ENCODE results near the gene PIGQ.

Gene PIGQ

DNA sequence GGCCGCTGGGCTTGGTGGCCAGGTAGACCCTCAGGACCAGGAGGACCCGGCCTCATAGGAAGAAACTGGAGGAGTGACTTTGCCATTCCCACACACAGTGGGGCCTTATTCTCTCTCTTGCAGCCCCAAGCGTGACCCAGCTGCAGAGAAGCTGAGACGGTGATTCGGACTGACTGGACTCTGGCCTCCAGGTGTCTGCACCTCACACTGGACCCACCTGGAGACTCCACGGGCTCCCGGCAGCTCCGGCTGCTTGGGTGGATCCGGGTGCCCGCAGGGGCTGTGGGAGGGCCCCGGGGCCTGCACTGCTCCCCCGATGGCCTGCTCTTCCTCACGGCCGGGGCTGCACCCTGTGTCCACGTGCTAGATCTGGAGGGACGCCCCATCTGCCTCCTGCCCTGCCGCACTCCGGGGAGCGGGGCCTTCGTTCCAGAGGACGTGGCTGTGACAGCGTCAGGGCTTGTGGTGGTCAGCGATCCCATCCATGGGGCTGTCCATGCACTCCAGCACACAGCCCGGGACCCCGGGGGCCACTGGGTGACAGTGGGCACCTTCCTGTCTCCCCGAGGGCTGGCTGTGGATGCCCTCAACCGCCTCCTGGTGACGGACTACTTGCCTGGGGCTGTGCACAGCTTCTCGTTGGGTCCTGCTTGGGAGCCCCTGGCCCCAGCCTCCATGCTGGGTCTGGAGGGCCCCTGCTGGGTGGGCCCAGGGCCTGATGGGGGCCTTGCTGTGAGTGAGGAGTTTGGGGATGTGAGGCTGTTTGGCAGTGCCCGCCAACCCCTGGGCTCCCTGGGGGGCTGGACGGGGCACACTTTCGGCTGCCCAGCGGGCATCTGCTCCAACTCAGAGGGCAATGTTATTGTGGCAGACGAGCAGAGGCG, 2.2 kb upstream of the PIGQ start:
- DNase-seq (ENCODE audit: low read depth): no peak

GRCh38 chr16:568401-569258, 1.1 kb upstream of the PIGQ start:
- DNase-seq (ENCODE audit: low read depth): no peak

DNA sequence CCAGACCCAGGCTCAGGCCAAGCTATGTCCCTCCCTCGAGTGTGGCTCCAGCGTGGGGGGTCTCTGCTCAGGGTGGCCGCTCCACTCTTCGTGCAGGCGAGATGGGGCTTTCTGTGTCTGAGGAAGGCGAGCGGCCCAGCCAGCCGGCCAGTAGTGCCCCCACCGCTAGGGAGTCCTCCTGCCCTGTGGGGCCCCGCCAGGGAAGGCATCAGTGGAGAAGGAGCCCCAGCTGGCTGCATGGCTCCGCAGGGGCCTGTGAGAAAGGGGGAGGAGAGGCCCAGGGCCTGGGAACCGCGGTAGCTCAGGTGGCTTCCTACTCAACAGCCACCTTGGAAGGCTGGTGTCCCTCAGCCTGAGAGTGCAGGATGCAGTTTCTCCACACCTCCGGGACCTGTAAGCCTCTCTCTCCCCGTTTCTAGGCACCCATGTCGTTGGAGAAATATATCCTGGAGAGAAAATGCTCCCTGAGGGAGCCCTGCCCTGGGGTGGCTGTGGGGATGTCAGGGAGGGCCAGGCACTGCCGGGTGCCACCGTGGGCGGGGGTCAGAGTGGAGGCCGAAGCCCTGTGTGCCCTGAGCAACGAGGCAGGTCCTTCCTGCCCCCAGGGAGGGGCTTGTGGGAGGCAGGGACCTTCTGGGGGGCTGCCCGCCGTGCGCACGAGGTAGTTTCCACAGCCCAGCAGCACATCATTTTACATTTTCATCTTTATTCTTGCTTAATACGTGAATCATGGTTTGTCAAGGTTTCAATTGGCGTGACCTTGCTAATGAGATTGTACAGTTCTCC, 3.3 kb downstream of the PIGQ start:
- no peak for DNase-seq (ENCODE audit: low read depth)

DNA sequence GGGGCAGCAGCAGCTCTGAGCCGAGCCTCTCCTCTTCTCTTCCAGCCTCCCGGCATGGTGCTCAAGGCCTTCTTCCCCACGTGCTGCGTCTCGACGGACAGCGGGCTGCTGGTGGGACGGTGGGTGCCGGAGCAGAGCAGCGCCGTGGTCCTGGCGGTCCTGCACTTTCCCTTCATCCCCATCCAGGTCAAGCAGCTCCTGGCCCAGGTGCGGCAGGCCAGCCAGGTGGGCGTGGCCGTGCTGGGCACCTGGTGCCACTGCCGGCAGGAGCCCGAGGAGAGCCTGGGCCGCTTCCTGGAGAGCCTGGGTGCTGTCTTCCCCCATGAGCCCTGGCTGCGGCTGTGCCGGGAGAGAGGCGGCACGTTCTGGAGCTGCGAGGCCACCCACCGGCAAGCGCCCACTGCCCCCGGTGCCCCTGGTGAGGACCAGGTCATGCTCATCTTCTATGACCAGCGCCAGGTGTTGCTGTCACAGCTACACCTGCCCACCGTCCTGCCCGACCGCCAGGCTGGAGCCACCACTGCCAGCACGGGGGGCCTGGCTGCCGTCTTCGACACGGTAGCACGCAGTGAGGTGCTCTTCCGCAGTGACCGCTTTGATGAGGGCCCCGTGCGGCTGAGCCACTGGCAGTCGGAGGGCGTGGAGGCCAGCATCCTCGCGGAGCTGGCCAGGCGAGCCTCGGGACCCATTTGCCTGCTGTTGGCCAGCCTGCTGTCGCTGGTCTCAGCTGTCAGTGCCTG, 4.4 kb downstream of the PIGQ start:
- no peak for DNase-seq (ENCODE audit: low read depth)

GRCh38 chr16:575354-576196, 5.8 kb downstream of the PIGQ start:
- DNase-seq (ENCODE audit: low read depth): no peak

- DNase-seq (ENCODE audit: low read depth): no peak
Observed at GRCh38 chr16:576197-576822, 6.5 kb downstream of the PIGQ start.

DNA sequence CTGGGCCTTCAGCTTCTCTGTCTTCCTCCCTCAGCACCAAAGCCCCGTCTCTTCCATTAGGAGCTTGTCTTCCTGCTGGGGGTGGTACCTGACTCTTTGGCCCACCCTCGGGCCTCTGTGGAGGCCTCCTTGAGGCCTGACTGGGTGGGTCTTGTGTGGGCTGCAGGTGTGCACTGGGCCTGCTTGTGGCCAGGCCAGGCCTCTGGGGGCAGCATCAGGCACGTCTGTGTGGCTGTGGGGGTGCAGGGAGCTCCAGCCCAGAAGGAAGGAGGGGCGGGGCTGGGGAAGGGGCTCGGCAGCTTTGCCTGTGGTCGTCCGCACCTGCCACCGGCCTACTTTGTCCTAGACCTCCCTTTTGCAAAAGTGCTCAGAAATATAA, 7.0 kb downstream of the PIGQ start:
- no peak for DNase-seq (ENCODE audit: low read depth)

- DNase-seq (ENCODE audit: low read depth): no peak
Observed at GRCh38 chr16:577796-578195, 8.0 kb downstream of the PIGQ start.

DNA sequence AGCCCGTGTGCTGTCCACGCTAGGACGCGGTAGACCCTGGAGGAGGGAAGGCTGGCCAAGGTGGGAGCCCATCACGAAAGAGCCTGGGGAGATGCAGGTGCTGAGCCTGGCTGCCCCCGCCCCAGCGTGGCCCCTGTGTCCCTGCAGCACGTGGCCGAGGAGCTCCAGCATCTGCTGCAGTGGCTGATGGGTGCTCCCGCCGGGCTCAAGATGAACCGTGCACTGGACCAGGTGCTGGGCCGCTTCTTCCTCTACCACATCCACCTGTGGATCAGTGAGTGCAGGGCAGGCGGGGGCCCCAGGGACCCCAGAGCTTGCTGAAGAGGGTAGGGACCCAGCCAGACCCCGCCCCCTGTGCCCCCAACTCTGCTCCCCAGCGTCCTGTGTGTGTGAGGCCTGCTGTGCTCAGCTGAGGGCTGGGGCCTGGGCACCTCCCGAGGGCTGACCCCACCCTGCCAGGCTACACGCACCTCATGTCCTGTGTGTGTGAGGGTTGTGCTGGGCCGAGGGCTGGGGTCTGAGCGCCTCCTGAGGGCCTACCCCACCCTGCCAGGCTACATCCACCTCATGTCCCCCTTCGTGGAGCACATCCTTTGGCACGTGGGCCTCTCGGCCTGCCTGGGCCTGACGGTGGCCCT, 8.6 kb downstream of the PIGQ start:
- DNase-seq (ENCODE audit: low read depth): no peak

DNA sequence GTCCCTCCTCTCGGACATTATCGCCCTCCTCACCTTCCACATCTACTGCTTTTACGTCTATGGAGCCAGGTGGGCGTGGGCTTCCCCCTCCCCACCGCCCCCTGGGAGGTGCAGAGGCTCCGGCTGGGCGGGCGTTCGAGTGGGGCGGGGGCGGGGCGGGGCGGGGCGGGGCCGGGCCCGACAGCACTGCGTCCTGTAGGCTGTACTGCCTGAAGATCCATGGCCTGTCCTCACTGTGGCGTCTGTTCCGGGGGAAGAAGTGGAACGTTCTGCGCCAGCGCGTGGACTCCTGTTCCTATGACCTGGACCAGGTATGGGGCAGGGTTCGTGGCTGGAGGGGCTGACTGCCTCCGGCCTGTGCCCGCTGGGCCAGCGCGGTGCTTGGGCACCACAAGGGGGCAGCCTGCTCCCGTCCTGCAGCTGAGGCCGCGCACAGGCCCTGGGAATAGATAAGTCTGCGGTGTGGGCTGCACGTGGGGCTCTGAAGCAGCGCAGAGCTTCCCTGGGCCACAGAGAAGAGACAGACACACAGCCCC, 9.2 kb downstream of the PIGQ start:
- DNase-seq (ENCODE audit: low read depth): no peak

DNA sequence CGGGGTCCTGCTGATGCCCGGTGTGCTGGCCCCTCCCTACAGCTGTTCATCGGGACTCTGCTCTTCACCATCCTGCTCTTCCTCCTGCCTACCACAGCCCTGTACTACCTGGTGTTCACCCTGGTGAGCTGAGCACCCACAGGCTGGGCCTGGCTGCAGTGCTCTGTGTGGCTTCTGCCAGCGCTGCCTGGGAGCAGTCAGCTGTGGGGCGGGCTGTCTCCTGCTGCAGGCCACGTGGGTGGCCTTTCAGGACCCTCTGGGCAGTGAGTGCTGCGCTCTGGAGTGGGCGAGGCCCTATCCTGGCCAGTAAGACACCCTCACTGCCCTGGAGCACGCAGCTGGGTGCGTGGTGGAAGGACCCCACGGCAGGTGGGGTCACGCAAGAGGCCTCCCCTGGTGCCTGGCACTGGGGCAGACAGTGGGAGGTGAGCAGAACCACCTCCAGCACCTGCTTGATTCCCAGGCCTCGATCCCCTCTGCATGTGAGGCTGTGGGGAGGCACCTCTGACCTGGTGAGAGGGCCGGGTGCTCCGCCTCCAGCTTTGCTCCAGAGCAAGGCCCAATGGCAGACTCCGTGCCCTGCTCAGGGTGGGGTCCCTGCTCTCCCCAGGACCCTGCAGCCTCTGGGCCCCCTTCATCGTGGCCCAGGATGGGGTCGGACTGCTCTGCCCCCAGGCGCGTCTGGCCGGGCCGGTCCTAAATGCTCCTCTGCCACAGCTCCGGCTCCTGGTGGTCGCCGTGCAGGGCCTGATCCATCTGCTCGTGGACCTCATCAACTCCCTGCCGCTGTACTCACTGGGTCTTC, 10.6 kb downstream of the PIGQ start:
- DNase-seq (ENCODE audit: low read depth): no peak

- no peak for DNase-seq (ENCODE audit: low read depth)
Observed at GRCh38 chr16:580946-581498, 11.3 kb downstream of the PIGQ start.

DNA sequence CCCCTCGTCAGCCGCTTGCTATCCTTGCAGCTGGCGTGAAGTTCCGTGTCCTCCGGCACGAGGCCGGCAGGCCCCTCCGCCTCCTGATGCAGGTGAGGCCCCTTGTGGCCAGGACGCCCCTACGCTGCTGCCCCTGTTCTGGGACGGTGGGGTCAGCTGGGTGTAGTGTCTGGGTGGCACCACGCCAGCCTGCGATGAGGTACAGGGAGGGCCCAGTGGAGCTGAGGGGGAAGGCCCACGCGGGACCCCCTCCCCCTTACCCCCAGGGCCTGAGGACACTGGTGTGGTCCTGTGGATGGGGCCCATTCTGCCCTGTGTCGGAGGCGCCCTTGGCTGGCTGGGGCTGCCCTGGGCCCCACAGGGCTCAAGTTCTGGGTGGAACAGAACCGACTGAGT, 12.4 kb downstream of the PIGQ start:
- DNase-seq (ENCODE audit: low read depth): no peak

GRCh38 chr16:582614-583331, 13.0 kb downstream of the PIGQ start:
- no peak for DNase-seq (ENCODE audit: low read depth)

- no peak for DNase-seq (ENCODE audit: low read depth)
Observed at GRCh38 chr16:583470-583814, 13.7 kb downstream of the PIGQ start.

- no peak for DNase-seq (ENCODE audit: low read depth)
Observed at GRCh38 chr16:583815-584591, 14.2 kb downstream of the PIGQ start.

- DNase-seq (ENCODE audit: low read depth): no peak
Observed at GRCh38 chr16:585351-585750, 15.6 kb downstream of the PIGQ start.
